ENCODE data around the gene NTSR2.

Gene NTSR2

DNA sequence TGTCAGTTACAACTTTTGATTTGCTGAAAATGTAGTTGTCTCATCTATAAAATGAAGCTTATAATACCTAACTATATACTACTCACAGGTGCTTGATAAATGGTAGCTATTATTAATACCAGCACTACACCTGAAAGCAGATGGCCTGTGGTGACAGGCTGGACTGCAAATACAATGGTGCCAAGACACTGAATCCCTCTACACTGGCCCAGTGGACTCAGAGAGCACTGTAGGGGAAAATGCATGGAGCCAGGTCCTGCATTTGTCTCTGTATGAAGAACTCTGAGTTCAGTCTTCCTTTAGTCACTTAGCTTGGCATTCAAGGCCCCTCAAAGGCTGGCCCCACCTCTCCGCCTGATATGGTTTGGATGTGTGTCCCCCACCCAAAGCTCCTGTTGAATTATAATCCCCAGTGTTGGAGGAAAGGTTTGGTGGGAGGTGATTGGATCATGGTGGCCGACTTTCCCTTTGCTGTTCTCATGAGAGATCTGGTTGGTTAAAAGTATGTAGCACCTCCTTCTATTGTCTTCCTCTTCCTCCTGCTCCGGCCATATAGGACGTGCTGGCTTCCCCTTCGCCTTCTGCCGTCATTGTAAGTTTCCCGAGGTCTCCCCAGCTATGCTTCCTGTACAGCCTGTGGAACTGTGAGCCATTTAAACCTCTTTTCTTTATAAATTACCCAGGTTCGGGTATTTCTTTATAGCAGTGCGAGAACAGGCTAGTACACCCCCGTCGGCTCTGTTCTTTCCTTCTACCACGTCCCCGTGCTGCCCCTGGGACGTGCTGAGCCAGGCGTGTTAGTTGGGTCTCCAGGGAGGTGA is 11.1 kb upstream of the NTSR2 start:
- no peak for DNase-seq (ENCODE audit: extremely low spot score)
- TF ChIP-seq CTCF (IDR thresholded peaks at IDR 0.05; ENCODE audit: control extremely low read depth, extremely low read depth, low read depth, missing control alignments), result no peak
- ChIA-PET CTCF (interaction anchor here (0.7 to 1.7 kb wide), 9 partner anchors 11 to 549 kb away, joined by 3 to 6 read pairs (median 3); no protein-coding TSS in a partner anchor), POLR2A (no interaction called here)

- no peak for DNase-seq (ENCODE audit: extremely low spot score)
- ChIA-PET CTCF (interaction anchor here (0.7 to 1.7 kb wide), 8 partner anchors 10 to 548 kb away, joined by 3 to 4 read pairs (median 3); no protein-coding TSS in a partner anchor), POLR2A (no interaction called here)
- TF ChIP-seq CTCF (IDR thresholded peaks at IDR 0.05; ENCODE audit: control extremely low read depth, extremely low read depth, low read depth, missing control alignments), result no peak
Observed at GRCh38 chr2:11680182-11680900, 10.3 kb upstream of the NTSR2 start.

- TF ChIP-seq CTCF (IDR thresholded peaks at IDR 0.05; ENCODE audit: control extremely low read depth, extremely low read depth, low read depth, missing control alignments), result no peak
- ChIA-PET CTCF (interaction anchor here (0.7 to 1.7 kb wide), 3 partner anchors 9 to 109 kb away, joined by 3 to 4 read pairs (median 3); no protein-coding TSS in a partner anchor), POLR2A (no interaction called here)
- DNase-seq (ENCODE audit: extremely low spot score), result no peak
Observed at GRCh38 chr2:11679486-11680181, 9.6 kb upstream of the NTSR2 start.

DNA sequence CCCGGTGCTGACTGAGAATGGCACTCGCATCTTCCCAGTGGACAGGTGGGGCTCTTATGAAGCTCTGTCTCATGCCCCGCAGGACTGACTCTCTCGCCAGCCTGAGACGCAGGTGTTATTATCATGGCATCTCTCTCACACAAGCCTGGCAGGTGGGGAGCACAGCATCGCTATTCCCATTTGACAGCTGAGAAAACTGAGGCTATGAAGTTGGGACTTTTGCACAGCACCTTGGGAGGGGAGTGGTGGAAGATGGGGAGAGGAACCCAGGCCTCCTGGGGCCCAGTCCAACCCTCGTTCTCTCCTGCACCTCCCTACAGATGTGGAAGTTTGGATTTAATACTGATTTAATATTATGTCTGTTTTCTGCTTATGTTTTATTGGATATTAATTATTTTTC is 9.0 kb upstream of the NTSR2 start:
- CTCF ChIA-PET, result interaction anchor here (1.6 kb wide), 1 partner anchor 14 kb away, joined by 5 read pairs; no protein-coding TSS in a partner anchor
- DNase-seq (ENCODE audit: extremely low spot score), result no peak
- no peak for TF ChIP-seq CTCF (IDR thresholded peaks at IDR 0.05; ENCODE audit: control extremely low read depth, extremely low read depth, low read depth, missing control alignments)
- POLR2A ChIA-PET, result no interaction called here

DNA sequence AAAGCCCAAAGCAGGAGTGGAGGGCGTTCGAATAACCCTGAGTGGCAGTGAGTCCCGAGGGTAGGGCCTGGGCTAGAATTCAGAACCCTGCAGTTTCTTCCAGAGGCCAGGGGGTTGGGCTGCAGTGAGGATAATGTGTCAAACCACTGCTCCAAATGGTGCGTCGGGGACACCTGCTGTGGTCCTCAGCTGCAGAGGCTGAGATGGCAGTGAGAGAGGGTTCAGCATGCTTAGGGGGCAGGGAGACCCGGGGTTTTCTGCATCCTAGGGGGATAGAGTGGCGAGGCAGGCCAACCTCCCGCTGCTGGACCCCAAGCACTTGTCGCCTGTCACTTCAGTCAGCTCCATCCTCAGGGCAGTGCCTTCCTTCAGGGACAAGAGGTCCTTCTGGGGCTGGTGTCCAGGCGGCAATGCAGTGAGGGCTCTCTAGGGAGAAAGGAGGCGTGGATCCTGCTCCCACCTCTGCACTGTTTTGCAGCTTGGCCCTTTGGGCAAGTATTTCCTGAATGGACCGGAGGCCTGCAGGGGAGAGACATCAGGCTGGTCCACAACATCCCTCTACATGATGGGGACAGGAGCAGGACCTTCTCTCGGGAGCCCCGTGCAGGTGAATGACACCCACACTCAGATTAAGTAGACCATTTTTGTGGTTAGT is 8.4 kb upstream of the NTSR2 start:
- no peak for TF ChIP-seq CTCF (IDR thresholded peaks at IDR 0.05; ENCODE audit: control extremely low read depth, extremely low read depth, low read depth, missing control alignments)
- POLR2A ChIA-PET, result no interaction called here
- CTCF ChIA-PET, result interaction anchor here (0.6 to 1.6 kb wide), 3 partner anchors 11 to 101 kb away, joined by 3 to 5 read pairs (median 3); no protein-coding TSS in a partner anchor
- no peak for DNase-seq (ENCODE audit: extremely low spot score)
